GM12878 (cell line): ENCODE data around the gene ETF1. TPM values are rescaled to one million over a fixed set of nuclear protein-coding genes. Genes with fewer than 3 reads are reported as not detected.

ENCODE experiments used
- ATAC-seq: fragments of 200-7000 bp; cut with Tn5 transposase; 3 replicates; pipeline ENCODE4 v1.9.1; 2020; ENCODE audit warnings: mild to moderate bottlenecking, moderate library complexity
- BruUV-seq: library from RNA; stranded (reverse); fragments of 400-500 nt; replicated peaks from 2 replicates; lab custom pipeline; 2021; lab: Mats Ljungman, UMichigan
- CTCF ChIA-PET: fragments of 300-600 bp; sonication (Branson Sonifier 250); formaldehyde crosslinking; extraction: SDS; loops from one replicate; lab custom pipeline; 2021; ENCODE audit warnings: inconsistent platforms; lab: Yijun Ruan, JAX
- POLR2A ChIA-PET: fragments of 350-600 bp; formaldehyde crosslinking; extraction: SDS; loops from one replicate; lab custom pipeline; 2021; ENCODE audit warnings: inconsistent platforms; lab: Charles Lee
- RAD21 ChIA-PET: fragments of 300-600 bp; sonication (Branson Sonifier 250); formaldehyde crosslinking; loops from one replicate; lab custom pipeline; 2023; ENCODE audit warnings: antibody characterized with exemption; ENCODE audit not compliant: unreplicated experiment; lab: Charles Lee
- SMC1A ChIA-PET: fragments of 300-600 bp; sonication (Branson Sonifier 250); formaldehyde crosslinking; loops from one replicate; lab custom pipeline; 2023; ENCODE audit not compliant: unreplicated experiment, uncharacterized antibody; lab: Charles Lee
- DNase-seq: peaks from one replicate; pipeline ENCODE4 v3.0.0-alpha.2; 2011; ENCODE audit warnings: low read depth, low spot score
- FAIRE-seq: peaks from 3 replicates; lab custom pipeline; 2011; peaks lifted over from hg19 to GRCh38; lab: Jason Lieb, UNC
- H2AFZ ChIP-seq: 2 replicates; pipeline ENCODE4 v1.6.0; 2011; ENCODE audit warnings: low read depth, low read length, control low read depth; ENCODE audit not compliant: control insufficient read depth
- H3K27ac ChIP-seq: 2 replicates; pipeline ENCODE4 v1.5.1; 2011; ENCODE audit warnings: control low read depth; ENCODE audit not compliant: control insufficient read depth, insufficient read depth
- H3K27me3 ChIP-seq, 2 experiments: replicated peaks in 1 of 2; 2 replicates each; pipeline versions ENCODE4 v1.6.0 to v1.6.1; 2011; ENCODE audit warnings: low read length in 1 of 2; ENCODE audit not compliant: control insufficient read depth in 2 of 2, insufficient read depth in 2 of 2
- H3K36me3 ChIP-seq, 2 experiments: 2 replicates each; pipeline ENCODE4 v1.5.1; 2011; ENCODE audit warnings: low read length in 1 of 2; ENCODE audit not compliant: control insufficient read depth in 2 of 2, insufficient read depth in 2 of 2
- H3K4me1 ChIP-seq: 2 replicates; pipeline ENCODE4 v1.6.1; 2011; ENCODE audit warnings: mild to moderate bottlenecking, low read length, moderate library complexity, mixed read lengths; ENCODE audit not compliant: control insufficient read depth, insufficient read depth
- H3K4me2 ChIP-seq: 2 replicates; pipeline ENCODE4 v1.6.0; 2011; ENCODE audit warnings: control low read depth; ENCODE audit not compliant: control insufficient read depth, insufficient read depth
- H3K4me3 ChIP-seq: fragments of 200-600 bp; sonication (generic); 2 replicates; pipeline ENCODE4 v1.5.1; 2016
- H3K79me2 ChIP-seq: 2 replicates; pipeline ENCODE4 v1.6.0; 2011; ENCODE audit warnings: low read length; ENCODE audit not compliant: control insufficient read depth, insufficient read depth
- H3K9ac ChIP-seq: 2 replicates; pipeline ENCODE4 v1.8.0; 2011; ENCODE audit warnings: low read length, control low read depth, mixed read lengths; ENCODE audit not compliant: control insufficient read depth, insufficient read depth
- H3K9me3 ChIP-seq: replicated peaks from 3 replicates; pipeline ENCODE4 v1.5.1; 2011; ENCODE audit warnings: mild to moderate bottlenecking, low read length; ENCODE audit not compliant: control insufficient read depth, insufficient read depth
- H4K20me1 ChIP-seq: 2 replicates; pipeline ENCODE4 v1.6.0; 2011; ENCODE audit not compliant: control insufficient read depth, insufficient read depth
- EGR1 ChIP-seq, 2 experiments: IDR thresholded peaks; 1 replicate in 1 of 2; 2 replicates in 1 of 2; pipeline ENCODE4 v1.6.1; 2011 to 2012; ENCODE audit warnings: low read depth in 2 of 2, low read length in 2 of 2, borderline replicate concordance in 1 of 2, mild to moderate bottlenecking in 1 of 2, moderate library complexity in 1 of 2
- ESRRA ChIP-seq: IDR thresholded peaks from 2 replicates; pipeline ENCODE4 v1.6.1; 2012; ENCODE audit warnings: mild to moderate bottlenecking, low read length, improper control_type of control experiment
- ETV6 ChIP-seq, 2 experiments: fragments of 450-650 bp in 1 of 2; IDR thresholded peaks in 1 of 2; conservative IDR thresholded peaks in 1 of 2; 2 replicates each; pipeline ENCODE4 v1.6.1; 2014; ENCODE audit warnings: antibody characterized with exemption in 1 of 2, borderline replicate concordance in 1 of 2, low read depth in 1 of 2, mild to moderate bottlenecking in 1 of 2, moderate library complexity in 1 of 2
- POLR2A ChIP-seq: IDR thresholded peaks from 2 replicates; pipeline ENCODE4 v1.6.1; 2011; ENCODE audit warnings: low read depth, mild to moderate bottlenecking, low read length
- WGBS: methylation state at CpG from one replicate; pipeline ENCODE4 v1.1.6; 2016; ENCODE audit warnings: low lambda C conversion rate; ENCODE audit not compliant: insufficient replicate concordance, insufficient coverage; ENCODE audit errors: missing lambda C conversion rate; 5-methylcytosine and 5-hydroxymethylcytosine counted together
- in situ Hi-C: fragments of 300-500 bp; cut with MboI; formaldehyde crosslinking; loops from 9 replicates; pipeline ENCODE4 v1.14.3; 2018; ENCODE audit warnings: mixed read lengths
- intact Hi-C: fragments of 100-400 bp; cut with micrococcal nuclease; formaldehyde crosslinking; loops from one replicate; pipeline ENCODE4 v1.14.2; 2022; ENCODE audit not compliant: unreplicated experiment
- polyA plus RNA-seq, 11 experiments: library from polyadenylated mRNA; depleted of rRNA in 4 of 11; unstranded in 6 of 11; stranded (reverse) in 5 of 11; fragments of >200 nt; fragmentation: Nextera tagmentation in 4 of 11; fragmentation: Illumina TruSeq in 1 of 11; extraction: Ambion mirVana in 4 of 11; extraction: Trizol in 1 of 11; gene quantifications; 1 replicate in 1 of 11; 2 replicates in 10 of 11; pipeline versions ENCODE4 v1.2.1 to v1.2.3, GENCODE V29; 2011 to 2016; ENCODE audit warnings: inconsistent platforms in 2 of 11, missing spikeins in 2 of 11, low read depth in 1 of 11
- total RNA-seq, 4 experiments: library from RNA; depleted of rRNA in 3 of 4; stranded (reverse); fragments of >200 nt in 3 of 4; fragmentation: Illumina TruSeq in 1 of 4; extraction: Trizol in 1 of 4; gene quantifications; 2 replicates each; pipeline versions ENCODE4 v1.2.1 to v1.2.3, GENCODE V29; 2013 to 2021
- TF ChIP-seq, protein P1 (sequence below): IDR thresholded peaks from 2 replicates; pipeline ENCODE4 v1.6.1; 2011; ENCODE audit warnings: borderline replicate concordance, low read depth, mild to moderate bottlenecking, moderate library complexity, mixed read lengths, low read length; ENCODE audit not compliant: insufficient read depth; ENCODE audit errors: extremely low read length

ETF1 gene
- total and polyA plus RNA-seq, 10 of the 15 experiments (the other 5 are each of a cell fraction or from before 2014, with no cell fraction given) = 29.8 to 145 (median 108) TPM

DNA sequence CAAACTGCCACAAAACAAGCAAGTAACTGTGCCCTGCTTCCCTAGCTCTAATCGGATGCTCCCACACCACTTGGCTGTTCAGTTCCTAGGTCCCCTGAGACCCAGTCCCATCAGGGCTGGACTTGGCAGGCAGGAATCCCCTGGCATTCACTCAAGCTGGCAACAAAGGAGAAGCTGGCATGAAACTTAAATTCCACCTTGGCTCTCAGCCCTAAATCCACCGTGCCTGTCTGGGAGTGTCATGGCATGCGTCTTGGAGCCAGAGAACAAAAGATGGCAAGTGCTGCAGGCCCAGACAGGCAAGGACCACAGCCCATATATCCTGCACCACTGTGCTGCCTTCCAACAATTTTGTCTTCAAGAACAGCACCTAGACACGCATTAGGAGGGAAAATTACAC, 38.2 kb downstream of the ETF1 start:
- H3K4me1 ChIP-seq = no peaks in the 10 kb centered on the region
- ChIA-PET RAD21 (interaction anchor here (1.5 to 4.5 kb wide), 2 partner anchors 43 to 54 kb away, joined by 6 to 56 read pairs; no protein-coding TSS in a partner anchor), CTCF (interaction anchor here (0.7 to 4.6 kb wide), 12 partner anchors 14 to 329 kb away, joined by 3 to 123 read pairs (median 6); partner anchors contain the start of genes CDC25C, EGR1 and KIF20A), POLR2A (no interaction called here), SMC1A (interaction anchor here (0.8 to 4.0 kb wide), 7 partner anchors 12 to 477 kb away, joined by 3 to 58 read pairs (median 7); partner anchors contain the start of gene REEP2)
- no peak overlapping the region for H2AFZ ChIP-seq
- intact Hi-C loops = no loop called here
- no peak; the same call in 2 of the 3 replicates for ATAC-seq
- in situ Hi-C loops = loop anchor here (25.0 kb wide), 1 partner anchor 317 kb away; the partner anchor contains the start of genes BRD8 and KIF20A
- no peaks in the 10 kb centered on the region for H3K27me3 ChIP-seq
- no peak overlapping the region for H3K9ac ChIP-seq
- no peaks in the 10 kb centered on the region for H3K9me3 ChIP-seq
- no peak overlapping the region for H3K4me3 ChIP-seq
- H3K36me3 ChIP-seq = peaks cover 12 to 20% of the 10 kb centered on the region in 2 experiments
- FAIRE-seq = no peak
- no peak overlapping the region for H3K4me2 ChIP-seq
- no peak for DNase-seq
- BruUV-seq = no TSS peak
- H3K27ac ChIP-seq = no peak overlapping the region
- WGBS = 97% methylated on average over 4 of the region's 4 CpGs
- H3K79me2 ChIP-seq = no peaks in the 10 kb centered on the region
- no peaks in the 10 kb centered on the region for H4K20me1 ChIP-seq
- peak; percentile 36; the same call in 1 of the 2 replicates for TF ChIP-seq POLR2A
- TF ChIP-seq ESRRA = no peak
- TF ChIP-seq, protein P1, sequence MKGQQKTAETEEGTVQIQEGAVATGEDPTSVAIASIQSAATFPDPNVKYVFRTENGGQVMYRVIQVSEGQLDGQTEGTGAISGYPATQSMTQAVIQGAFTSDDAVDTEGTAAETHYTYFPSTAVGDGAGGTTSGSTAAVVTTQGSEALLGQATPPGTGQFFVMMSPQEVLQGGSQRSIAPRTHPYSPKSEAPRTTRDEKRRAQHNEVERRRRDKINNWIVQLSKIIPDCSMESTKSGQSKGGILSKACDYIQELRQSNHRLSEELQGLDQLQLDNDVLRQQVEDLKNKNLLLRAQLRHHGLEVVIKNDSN = no peak
- no peak for TF ChIP-seq ETV6 (conservative IDR thresholded peaks at IDR 0.05 in 1 of 2, IDR thresholded peaks at IDR 0.05 in 1 of 2; ENCODE audit: borderline replicate concordance in 1 of 2, low read depth in 1 of 2)
- TF ChIP-seq EGR1 (IDR thresholded peaks at IDR 0.05; ENCODE audit: borderline replicate concordance in 1 of 2, low read depth in 2 of 2, low read length in 2 of 2) = no peak
